Activated CD8-positive, alpha-beta T cell treated with anti-CD3 and anti-CD28 coated beads, Interleukin-2, amount 10 ng/mL, durations not matched to agents 7 days and 5 days (primary cell): ENCODE measurements around the gene WDR91. TPM values are rescaled to one million over a fixed set of nuclear protein-coding genes. Genes with fewer than 3 reads are reported as not detected.

Experiments used
- ATAC-seq: fragments of 150-1000 bp; cut with Tn5 transposase; one replicate; pipeline ENCODE4 v1.10.0; 2021; ENCODE audit warnings: moderate library complexity
- CTCF ChIA-PET: fragments of 350-600 bp; sonication (Branson Sonifier 250); formaldehyde crosslinking; loops from one replicate; lab custom pipeline; 2021; ENCODE audit warnings: antibody characterized with exemption; lab: Charles Lee
- POLR2A ChIA-PET: fragments of 350-600 bp; sonication (Branson Sonifier 250); formaldehyde crosslinking; loops from one replicate; lab custom pipeline; 2021; ENCODE audit warnings: antibody characterized with exemption; lab: Charles Lee
- DNase-seq: peaks from one replicate; pipeline ENCODE4 v3.0.0-alpha.2; 2020
- H3K27ac Mint-ChIP-seq: one replicate; pipeline ENCODE4 v1.8.0; 2021; ENCODE audit warnings: mild to moderate bottlenecking, mixed read lengths
- H3K27me3 Mint-ChIP-seq: one replicate; pipeline ENCODE4 v1.8.0; 2021; ENCODE audit warnings: low read depth, mixed read lengths
- H3K36me3 Mint-ChIP-seq: one replicate; pipeline ENCODE4 v1.8.0; 2021; ENCODE audit warnings: low read depth, mixed read lengths
- H3K4me1 Mint-ChIP-seq: one replicate; pipeline ENCODE4 v1.8.0; 2021; ENCODE audit warnings: low read depth, mixed read lengths
- H3K4me3 Mint-ChIP-seq: one replicate; pipeline ENCODE4 v1.8.0; 2021; ENCODE audit warnings: mild to moderate bottlenecking, mixed read lengths
- H3K9me3 Mint-ChIP-seq: one replicate; pipeline ENCODE4 v1.8.0; 2022; ENCODE audit warnings: mixed read lengths; ENCODE audit not compliant: insufficient read depth
- total RNA-seq, 2 experiments: library from RNA; stranded (reverse); gene quantifications; one replicate each; pipeline ENCODE4 v1.2.3, GENCODE V29; 2021

The WDR91 gene
- total RNA-seq, 2 experiments from 2014 or later = 10.0 to 11.5 TPM

DNA sequence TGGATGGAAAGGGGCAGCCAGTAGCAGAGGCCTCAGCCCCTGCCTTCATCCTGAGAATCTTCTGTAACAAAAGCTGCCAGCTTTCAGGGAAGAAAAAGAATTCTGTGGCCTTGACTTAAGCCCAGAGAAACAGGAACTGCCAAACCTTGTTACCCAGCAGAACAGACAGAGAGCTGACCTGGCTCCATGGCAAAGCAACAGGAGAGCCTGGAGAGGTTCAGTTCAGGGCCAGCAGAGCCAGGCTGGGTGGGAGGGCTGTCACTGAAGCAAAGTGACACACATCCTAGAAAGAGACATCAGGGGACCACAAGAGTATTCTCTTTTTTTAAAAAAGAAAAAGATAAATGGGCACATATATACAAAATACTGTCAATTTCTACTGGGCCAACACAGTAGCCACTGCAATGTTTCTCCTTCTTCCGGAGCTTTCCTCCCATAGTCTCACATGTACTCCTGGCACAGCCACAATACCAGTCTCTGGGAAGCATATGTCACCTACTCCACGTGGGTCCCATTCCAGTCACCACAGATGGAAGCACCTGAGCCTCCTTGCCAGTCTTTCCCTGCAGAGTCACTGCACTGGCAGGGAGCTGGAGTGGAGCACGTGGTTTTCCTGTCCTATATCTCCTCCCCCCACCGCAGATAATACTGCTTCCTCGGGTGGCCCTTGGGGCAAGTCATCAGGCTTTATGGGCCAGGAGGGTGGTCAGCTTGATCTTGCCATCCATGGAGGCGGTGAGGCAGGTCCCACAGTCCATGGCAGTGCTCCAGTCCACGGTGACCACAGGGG is 25.7 kb downstream of the WDR91 start:
- H3K27ac Mint-ChIP-seq = peak overlapping the region; percentile 20
- DNase-seq = no peak
- ChIA-PET POLR2A (no interaction called here), CTCF (interaction anchor here (0.9 kb wide), 1 partner anchor 38 kb away, joined by 3 read pairs; no protein-coding TSS in a partner anchor)
- no peak for ATAC-seq
- no peaks in the 10 kb centered on the region for H3K27me3 Mint-ChIP-seq
- H3K4me1 Mint-ChIP-seq = no peaks in the 10 kb centered on the region
- peaks cover 55% of the 10 kb centered on the region for H3K36me3 Mint-ChIP-seq
- H3K9me3 Mint-ChIP-seq = peaks cover 24% of the 10 kb centered on the region
- H3K4me3 Mint-ChIP-seq = no peak overlapping the region

DNA sequence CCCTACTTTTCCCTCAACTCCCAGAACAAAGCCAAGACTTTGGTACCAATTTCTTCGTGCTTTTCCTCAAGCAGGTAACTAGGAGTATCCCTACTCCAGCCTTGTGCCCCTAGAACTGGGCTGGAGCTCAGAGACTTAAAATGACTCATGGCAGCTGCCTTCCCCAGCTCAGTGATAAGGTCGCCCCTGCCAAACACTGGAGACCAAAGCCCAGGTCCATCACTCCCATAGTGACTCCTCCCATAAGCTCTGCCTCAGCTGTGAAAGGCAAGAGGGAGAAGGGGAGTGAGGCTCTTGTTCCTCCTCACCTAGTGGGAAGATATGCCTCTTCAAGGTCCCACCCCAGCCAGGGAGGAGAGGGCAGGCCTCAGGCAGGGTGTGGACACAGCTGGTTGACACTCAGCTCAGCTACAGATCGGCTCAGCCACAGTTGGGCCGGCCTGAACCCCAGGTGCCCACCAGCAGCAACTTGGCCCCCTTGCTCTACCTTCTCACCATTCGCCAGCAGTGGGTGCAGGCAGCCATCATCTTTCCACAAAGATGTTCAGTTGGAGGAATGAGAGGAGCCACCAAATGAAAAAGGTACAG is 27.0 kb downstream of the WDR91 start:
- POLR2A ChIA-PET = no interaction called here
- CTCF ChIA-PET = no interaction called here
- no peaks in the 10 kb centered on the region for H3K27me3 Mint-ChIP-seq
- no peak for DNase-seq
- ATAC-seq = no peak
- H3K9me3 Mint-ChIP-seq = peaks cover 30% of the 10 kb centered on the region
- H3K36me3 Mint-ChIP-seq = peaks cover 61% of the 10 kb centered on the region
- no peak overlapping the region for H3K27ac Mint-ChIP-seq
- H3K4me3 Mint-ChIP-seq = no peak overlapping the region
- H3K4me1 Mint-ChIP-seq = no peaks in the 10 kb centered on the region

DNA sequence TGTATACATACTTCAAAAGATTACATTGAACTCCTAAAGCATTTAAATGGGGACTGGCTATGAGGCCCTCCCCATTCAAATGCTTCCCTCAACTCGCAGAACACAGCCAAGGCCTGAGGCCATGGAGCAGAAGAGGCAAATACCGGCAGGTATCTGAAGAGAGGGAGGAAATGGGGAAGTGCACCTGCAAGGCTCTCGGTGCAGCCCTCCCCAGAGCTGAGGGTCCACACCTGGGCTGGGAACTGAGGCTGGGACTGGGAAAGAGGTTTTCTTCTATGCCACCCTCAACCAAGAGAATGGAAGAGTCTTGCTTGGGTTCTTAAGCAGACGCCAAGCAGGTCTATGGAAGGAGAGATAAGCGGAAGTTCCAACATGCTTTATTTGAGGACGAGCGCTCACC is 27.8 kb downstream of the WDR91 start:
- no peak for ATAC-seq
- no peak overlapping the region for H3K27ac Mint-ChIP-seq
- H3K4me3 Mint-ChIP-seq = no peak overlapping the region
- peaks cover 56% of the 10 kb centered on the region for H3K36me3 Mint-ChIP-seq
- H3K9me3 Mint-ChIP-seq = peaks cover 30% of the 10 kb centered on the region
- ChIA-PET CTCF (interaction anchor here (1.6 kb wide), 1 partner anchor 14 kb away, joined by 3 read pairs; no protein-coding TSS in a partner anchor), POLR2A (no interaction called here)
- no peak for DNase-seq
- H3K27me3 Mint-ChIP-seq = no peaks in the 10 kb centered on the region
- no peaks in the 10 kb centered on the region for H3K4me1 Mint-ChIP-seq

DNA sequence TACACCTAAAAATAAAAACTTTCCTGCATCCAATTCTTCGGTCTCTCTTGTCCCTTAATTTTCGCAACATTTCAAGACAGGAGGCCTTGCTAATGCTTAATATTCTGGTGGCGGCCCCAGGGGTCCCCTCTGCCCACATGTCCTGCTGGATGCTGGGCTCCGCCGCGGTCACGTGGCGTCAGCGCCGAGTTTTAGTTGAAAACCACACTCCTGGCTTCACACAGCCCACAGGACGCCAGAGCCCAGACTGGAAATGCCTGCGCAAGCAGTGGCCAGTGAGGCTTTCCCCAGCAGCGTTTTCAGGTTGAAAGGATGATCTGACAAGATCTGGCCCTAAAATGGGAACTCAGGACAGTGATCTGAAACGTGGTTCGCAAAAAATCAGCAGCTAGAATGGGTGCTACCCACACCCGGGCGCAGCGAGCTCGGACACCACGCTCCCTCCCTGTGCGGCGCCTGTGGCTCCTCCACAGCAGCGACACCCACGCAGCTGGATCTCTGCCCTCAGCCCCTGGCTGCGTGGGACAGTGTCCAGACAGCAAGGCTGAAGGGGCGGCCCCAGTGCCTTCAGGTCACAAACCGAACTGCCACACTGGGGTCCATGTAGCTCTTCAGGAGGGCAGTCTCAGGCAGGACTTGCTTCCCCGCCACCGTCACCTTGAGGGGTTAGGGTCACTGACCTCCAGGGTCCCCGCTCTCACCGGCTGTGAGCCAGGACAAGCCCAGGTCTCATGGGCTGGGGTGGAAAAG is 29.2 kb downstream of the WDR91 start:
- Mint-ChIP-seq H3K27ac (no peak overlapping the region), H3K27me3 (no peaks in the 10 kb centered on the region), H3K9me3 (peaks cover 30% of the 10 kb centered on the region), H3K4me3 (no peak overlapping the region), H3K4me1 (no peaks in the 10 kb centered on the region), H3K36me3 (peaks cover 53% of the 10 kb centered on the region)
- DNase-seq (no peak), ATAC-seq (no peak)
- ChIA-PET CTCF (interaction anchor here (1.6 kb wide), 1 partner anchor 13 kb away, joined by 3 read pairs; no protein-coding TSS in a partner anchor), POLR2A (interaction anchor here (1.0 kb wide), 1 partner anchor 12 kb away, joined by 3 read pairs; the partner anchor contains the start of gene CYREN)

DNA sequence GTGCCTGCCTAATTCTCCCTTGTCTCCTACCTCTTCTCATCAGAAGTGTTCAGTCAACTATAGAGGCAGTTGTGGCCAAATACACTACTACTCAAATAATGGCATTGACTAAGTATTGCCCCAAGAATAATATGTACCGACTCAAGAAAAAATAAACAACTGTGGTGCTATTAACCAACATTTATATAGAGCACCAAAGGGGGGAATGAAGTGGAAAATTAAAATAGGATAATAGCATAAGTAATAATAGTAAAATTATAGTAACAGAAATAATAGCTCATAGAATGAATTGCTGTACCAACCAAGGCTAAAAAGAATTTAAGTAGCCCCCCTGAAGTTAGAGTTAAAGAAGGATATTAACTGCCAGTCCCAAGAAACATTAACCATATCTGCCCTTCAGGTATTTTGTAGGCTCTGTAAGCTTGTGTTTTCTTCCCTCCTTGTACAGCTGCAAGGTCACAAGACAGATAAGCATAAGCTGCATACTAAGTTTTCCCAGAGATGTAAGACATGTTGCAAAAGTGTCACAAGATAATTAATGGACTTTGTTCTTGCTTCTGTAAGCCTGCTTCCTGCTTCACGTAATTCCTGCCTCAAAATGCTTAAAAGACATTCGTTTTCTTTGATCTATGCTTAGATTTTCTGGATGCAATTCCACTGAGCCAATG is 29.9 kb downstream of the WDR91 start:
- Mint-ChIP-seq H3K27ac (no peak overlapping the region), H3K27me3 (no peaks in the 10 kb centered on the region), H3K36me3 (peaks cover 51% of the 10 kb centered on the region), H3K4me1 (no peaks in the 10 kb centered on the region), H3K4me3 (no peak overlapping the region), H3K9me3 (peaks cover 30% of the 10 kb centered on the region)
- no peak for ATAC-seq
- no peak for DNase-seq
- CTCF ChIA-PET = interaction anchor here (1.3 kb wide), 1 partner anchor 10 kb away, joined by 5 read pairs; the partner anchor contains the start of gene CYREN
- POLR2A ChIA-PET = interaction anchor here (1.0 kb wide), 1 partner anchor 11 kb away, joined by 3 read pairs; the partner anchor contains the start of gene CYREN

DNA sequence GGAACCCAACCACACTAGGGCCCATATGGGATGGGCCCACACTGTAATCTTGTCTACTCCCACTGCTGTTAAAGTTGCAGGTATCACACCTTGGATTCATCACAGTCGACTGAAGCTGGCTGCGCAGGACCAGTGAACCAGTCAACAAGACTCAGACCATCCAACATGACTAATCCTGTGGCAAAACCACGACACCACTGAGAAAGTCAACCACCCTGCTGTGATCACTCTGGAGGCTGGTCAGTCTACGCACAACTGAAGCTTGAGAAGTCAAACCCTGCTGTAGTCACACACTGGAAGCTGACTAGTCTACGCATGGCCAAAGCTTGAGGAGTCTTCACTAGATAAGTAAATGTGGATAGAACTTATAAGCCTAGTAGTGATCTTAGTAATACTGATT is 31.2 kb downstream of the WDR91 start:
- Mint-ChIP-seq H3K27me3 (no peaks in the 10 kb centered on the region), H3K4me1 (no peaks in the 10 kb centered on the region), H3K9me3 (peaks cover 30% of the 10 kb centered on the region), H3K27ac (no peak overlapping the region), H3K4me3 (no peak overlapping the region), H3K36me3 (peaks cover 44% of the 10 kb centered on the region)
- ATAC-seq = no peak
- ChIA-PET CTCF (interaction anchor here (0.9 to 1.3 kb wide), 3 partner anchors 9 to 547 kb away, joined by 3 to 5 read pairs (median 4); partner anchors contain the start of gene CYREN), POLR2A (no interaction called here)
- no peak for DNase-seq

DNA sequence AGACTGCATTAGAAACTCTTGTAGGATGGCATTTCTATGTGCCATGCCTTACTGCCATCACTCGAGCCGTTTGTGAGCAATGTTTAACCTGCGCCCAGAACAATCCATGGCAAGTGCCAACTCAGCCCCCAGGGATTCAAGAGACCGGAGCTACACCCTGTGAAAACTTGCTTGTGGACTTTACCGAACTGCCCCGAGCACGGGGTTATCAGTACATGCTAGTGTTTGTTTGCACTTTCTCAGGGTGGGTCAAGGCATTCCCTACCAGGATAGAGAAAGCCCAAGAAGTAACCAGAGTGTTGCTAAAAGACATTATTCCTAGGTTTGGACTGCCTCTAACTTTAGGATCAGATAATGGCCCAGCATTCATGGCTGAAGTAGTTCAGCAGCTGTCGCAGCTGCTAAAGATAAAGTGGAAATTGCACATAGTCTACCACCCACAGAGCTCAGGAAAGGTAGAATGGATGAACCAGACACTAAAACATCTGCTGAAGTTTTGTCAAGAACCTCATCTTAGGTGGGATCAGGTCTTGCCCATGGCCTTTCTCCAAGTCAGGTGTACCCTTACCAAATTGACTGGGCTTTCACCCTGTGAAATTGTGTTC is 31.9 kb downstream of the WDR91 start:
- CTCF ChIA-PET = interaction anchor here (0.9 to 1.8 kb wide), 4 partner anchors 9 to 546 kb away, joined by 3 to 5 read pairs (median 4); partner anchors contain the start of gene CYREN

DNA sequence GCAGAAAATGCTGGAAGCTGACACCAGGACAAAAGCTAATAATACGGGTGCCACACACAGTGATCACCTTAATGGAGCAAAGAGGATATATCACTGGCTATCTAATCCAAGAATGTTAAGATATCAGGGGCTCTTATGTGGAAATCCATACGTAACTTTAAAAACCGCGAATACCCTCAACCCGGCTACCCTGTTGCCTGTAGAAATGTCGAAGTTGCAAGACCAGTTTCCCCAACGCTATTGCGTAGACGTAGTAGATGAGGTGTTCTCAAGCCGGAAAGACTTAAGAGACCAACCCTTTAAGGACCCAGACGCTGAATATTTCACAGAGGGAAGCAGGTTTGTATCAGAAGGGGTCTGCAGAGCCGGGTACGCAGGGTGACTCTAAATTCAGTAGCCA is 33.0 kb downstream of the WDR91 start:
- Mint-ChIP-seq H3K4me1 (no peaks in the 10 kb centered on the region), H3K9me3 (peaks cover 25% of the 10 kb centered on the region), H3K4me3 (no peak overlapping the region), H3K27ac (no peak overlapping the region), H3K27me3 (no peaks in the 10 kb centered on the region), H3K36me3 (peaks cover 30% of the 10 kb centered on the region)
- no peak for DNase-seq
- POLR2A ChIA-PET = interaction anchor here (0.6 kb wide), 1 partner anchor 181 kb away, joined by 3 read pairs; no protein-coding TSS in a partner anchor
- ATAC-seq = no peak
- CTCF ChIA-PET = interaction anchor here (0.8 to 1.8 kb wide), 3 partner anchors 8 to 10 kb away, joined by 3 to 5 read pairs (median 5); partner anchors contain the start of gene CYREN

More for the DNA sequence above, 31.9 kb downstream of the WDR91 start:
- Mint-ChIP-seq H3K27me3 (no peaks in the 10 kb centered on the region), H3K36me3 (peaks cover 39% of the 10 kb centered on the region), H3K9me3 (peaks cover 30% of the 10 kb centered on the region), H3K27ac (no peak overlapping the region), H3K4me3 (no peak overlapping the region), H3K4me1 (no peaks in the 10 kb centered on the region)
- POLR2A ChIA-PET = interaction anchor here (0.6 kb wide), 1 partner anchor 182 kb away, joined by 3 read pairs; no protein-coding TSS in a partner anchor
- no peak for DNase-seq
- ATAC-seq = no peak

DNA sequence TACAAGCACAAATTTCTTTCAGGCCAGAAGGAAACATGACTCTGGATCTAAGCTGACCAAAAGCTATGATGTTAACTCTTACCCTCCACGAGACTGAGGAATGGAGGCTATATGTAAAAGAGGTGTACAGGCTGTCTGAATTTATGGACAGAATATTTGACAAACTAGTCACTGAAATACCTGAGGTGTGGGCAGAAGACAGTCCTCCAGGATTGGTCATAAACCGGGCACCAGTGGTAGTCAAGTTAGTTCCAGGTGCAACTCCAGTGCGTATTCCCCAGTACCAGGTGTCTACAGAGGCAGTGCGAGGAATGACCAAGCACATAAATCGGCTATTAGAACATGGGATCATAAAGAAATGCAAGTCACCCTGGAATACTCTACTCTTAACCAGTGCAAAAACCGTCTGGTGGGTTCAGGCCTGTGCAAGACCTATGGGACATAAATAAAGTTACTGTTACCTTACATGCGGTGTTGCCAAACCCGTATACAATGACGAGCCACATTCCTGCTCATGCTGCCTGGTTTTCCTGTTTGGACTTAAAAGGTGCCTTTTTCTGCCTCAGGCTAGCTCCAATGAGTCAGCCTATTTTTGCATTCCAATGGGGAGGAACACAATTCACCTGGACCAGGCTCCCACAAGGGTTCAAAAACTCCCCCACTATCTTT is 34.2 kb downstream of the WDR91 start:
- Mint-ChIP-seq H3K36me3 (peaks cover 18% of the 10 kb centered on the region), H3K4me3 (no peak overlapping the region), H3K9me3 (peaks cover 16% of the 10 kb centered on the region), H3K27me3 (no peaks in the 10 kb centered on the region), H3K4me1 (peaks cover under 1% of the 10 kb centered on the region), H3K27ac (no peak overlapping the region)
- ChIA-PET CTCF (interaction anchor here (0.8 kb wide), 1 partner anchor 12 kb away, joined by 3 read pairs; no protein-coding TSS in a partner anchor), POLR2A (no interaction called here)
- no peak for ATAC-seq
- DNase-seq = no peak

DNA sequence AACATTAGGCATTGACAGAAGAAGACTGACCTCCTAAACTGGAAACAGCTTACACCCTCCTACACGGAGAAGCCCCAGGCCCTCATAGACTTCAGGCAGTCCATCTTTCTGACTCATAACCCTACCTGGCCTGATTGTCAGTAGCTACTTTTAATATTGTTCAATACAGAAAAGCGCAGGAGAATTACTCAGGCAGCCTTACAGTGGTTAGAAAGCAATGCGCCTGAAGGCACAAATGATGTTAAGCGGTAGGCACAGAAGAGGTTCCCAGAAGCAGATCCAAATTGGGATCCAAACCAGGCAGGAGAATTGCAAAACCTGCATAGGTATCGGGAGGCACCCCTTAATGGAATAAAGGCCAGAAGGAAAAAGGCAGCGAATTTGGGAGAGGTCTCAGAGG is 35.4 kb downstream of the WDR91 start:
- peaks cover 6% of the 10 kb centered on the region for H3K9me3 Mint-ChIP-seq
- DNase-seq (no peak), ATAC-seq (no peak)
- peaks cover 8% of the 10 kb centered on the region for H3K4me1 Mint-ChIP-seq
- H3K27me3 Mint-ChIP-seq = no peaks in the 10 kb centered on the region
- POLR2A ChIA-PET = no interaction called here
- CTCF ChIA-PET = no interaction called here
- H3K4me3 Mint-ChIP-seq = no peak overlapping the region
- H3K36me3 Mint-ChIP-seq = peaks cover 7% of the 10 kb centered on the region
- no peak overlapping the region for H3K27ac Mint-ChIP-seq
